GM23248 (cell line): ENCODE results near the gene LRMDA.

Experiments used
- EZH2 ChIP-seq: fragments of 200-600 bp; sonication (generic); IDR thresholded peaks from 2 replicates; pipeline ENCODE4 v1.6.1; 2018; ENCODE audit warnings: antibody characterized with exemption, mild to moderate bottlenecking; ENCODE audit not compliant: insufficient read depth, poor library complexity, severe bottlenecking
- EZH2phosphoT487 ChIP-seq: fragments of 200-600 bp; sonication (generic); IDR thresholded peaks from 2 replicates; pipeline ENCODE4 v1.6.1; 2018; ENCODE audit warnings: antibody characterized with exemption, moderate library complexity, mild to moderate bottlenecking, low read depth; ENCODE audit not compliant: insufficient read depth

DNA sequence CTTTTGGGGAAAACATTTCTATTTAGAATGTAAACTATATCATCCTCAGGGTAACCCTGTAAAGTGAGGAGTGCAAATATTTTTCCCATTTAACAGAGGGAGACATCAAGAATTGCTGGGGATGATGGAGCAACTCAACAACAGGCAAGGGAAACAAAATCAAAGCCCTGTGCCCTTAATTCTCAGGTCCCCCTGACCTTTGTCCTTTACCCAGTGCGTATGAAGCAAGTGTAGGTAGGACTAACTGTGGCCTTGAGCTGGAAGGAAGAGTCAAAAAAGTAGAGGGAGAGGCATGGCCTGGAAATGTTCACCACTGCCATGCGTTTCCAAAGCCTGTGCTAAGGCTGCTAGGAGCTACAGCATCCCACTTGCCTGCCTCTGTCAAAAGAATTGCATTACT is 896.9 kb downstream of the LRMDA start:
- TF ChIP-seq EZH2 (no peak), EZH2phosphoT487 (no peak)
